Right ventricle myocardium superior (tissue), 1 donor: Measurements from ENCODE around the gene PELI2. TPM values are rescaled to one million over a fixed set of nuclear protein-coding genes. Genes with fewer than 3 reads are reported as not detected.

Experiments used
- ATAC-seq: fragments of 200-7000 bp; cut with Tn5 transposase; one replicate; pipeline ENCODE4 v1.9.1; 2020; ENCODE audit warnings: mild to moderate bottlenecking; ENCODE audit not compliant: poor library complexity
- DNase-seq: peaks from one replicate; pipeline ENCODE4 v3.0.0-alpha.2; 2020
- intact Hi-C: fragments of 100-400 bp; cut with DNase I; formaldehyde crosslinking; loops from one replicate; pipeline ENCODE4 v1.11.2; 2022
- total RNA-seq: library from RNA; stranded (reverse); fragmentation: NEBNext Ultra II Directional; extraction: Animal tissue kit (Norgen Biotek cat#: 25700); gene quantifications from one replicate; pipeline ENCODE4 v1.2.1, GENCODE V29; 2021
- donor health status: DM: no; HTN: yes; CAD: no; lungs with severe emphysema.

PELI2 gene
- total RNA-seq, 1 donor from 2014 or later, result 4.2 TPM

DNA sequence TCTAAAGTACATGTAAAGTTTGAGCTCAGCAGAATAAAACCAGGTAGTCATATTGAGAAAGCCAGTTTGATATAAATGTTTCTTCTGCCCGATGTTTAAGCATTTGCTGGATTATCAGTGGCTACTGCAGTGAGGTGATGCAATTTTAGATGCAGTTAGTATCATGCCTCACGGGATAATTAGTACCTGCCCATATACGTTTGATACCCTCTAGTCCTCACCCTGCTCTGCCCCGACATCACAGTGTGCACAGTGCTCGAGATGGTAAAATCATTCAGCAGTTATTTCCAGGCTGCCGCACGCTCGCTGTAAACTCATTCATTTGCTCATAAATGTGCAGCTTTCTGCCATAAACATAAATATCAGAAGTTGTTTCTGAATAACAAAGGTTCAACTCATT, 152.7 kb downstream of the PELI2 start:
- intact Hi-C loops, result no loop called here
- no peak for ATAC-seq

DNA sequence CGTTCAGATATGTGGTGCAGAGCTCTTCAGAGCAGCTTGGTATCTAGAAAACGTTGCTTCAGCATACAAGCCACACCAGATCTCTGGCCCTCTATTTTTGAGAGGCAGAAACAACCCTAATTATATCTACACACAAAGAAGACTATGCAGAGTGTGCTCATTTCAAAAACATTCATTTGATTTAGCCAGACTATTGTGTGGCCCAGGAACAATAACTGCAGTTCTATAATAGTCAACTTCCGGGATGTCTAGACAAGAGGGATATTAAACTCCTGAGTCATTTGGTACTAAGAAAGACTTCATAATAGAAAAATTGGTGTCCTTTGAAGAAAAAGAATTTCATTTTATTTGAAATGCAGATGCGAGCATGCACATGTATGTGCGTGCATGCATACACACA, 153.8 kb downstream of the PELI2 start:
- DNase-seq (no peak), ATAC-seq (no peak)
- intact Hi-C loops, result no loop called here

More for the DNA sequence above, 152.7 kb downstream of the PELI2 start:
- DNase-seq, result no peak

DNA sequence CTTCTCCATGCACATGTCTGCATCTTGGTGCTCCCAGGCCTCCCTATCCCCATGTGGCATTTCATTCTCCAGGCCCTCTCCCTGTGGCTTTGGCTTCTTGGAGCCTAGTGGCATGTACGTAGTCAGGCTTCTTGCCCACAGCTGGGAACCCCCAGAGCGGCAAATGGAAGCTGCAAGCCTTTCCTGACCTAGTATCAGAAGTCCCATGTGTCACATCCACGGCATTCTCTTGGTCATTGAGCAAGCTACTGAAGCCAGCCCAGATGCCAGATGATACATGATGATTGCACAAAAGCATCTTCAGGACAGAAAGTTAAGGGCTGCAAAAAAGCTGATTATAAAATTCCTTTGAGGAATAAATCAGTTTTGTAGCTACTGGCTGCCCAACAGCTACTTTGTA, 154.9 kb downstream of the PELI2 start:
- intact Hi-C loops, result no loop called here
- ATAC-seq (peak; percentile 66), DNase-seq (no peak)

DNA sequence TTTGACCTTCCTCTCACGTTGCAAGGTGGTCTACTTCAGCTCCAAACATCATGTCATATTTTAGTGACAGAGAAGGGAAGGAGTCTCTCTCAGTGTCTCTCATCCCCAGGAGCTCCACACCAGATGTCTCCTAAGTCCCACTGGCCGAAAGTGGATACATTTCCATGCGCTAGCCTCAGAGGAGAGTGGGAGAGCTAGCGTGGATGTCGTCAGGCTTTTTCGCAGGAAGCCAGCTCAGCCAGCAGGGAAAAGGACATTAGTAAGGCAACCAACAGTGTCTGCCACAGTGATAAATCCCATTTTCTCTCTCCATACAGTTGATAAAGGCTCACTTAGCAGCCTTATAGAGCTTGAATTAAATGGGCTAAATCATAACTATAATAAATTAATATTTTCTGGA, 155.7 kb downstream of the PELI2 start:
- ATAC-seq, result peak; percentile 41
- DNase-seq, result no peak
- intact Hi-C loops, result no loop called here

DNA sequence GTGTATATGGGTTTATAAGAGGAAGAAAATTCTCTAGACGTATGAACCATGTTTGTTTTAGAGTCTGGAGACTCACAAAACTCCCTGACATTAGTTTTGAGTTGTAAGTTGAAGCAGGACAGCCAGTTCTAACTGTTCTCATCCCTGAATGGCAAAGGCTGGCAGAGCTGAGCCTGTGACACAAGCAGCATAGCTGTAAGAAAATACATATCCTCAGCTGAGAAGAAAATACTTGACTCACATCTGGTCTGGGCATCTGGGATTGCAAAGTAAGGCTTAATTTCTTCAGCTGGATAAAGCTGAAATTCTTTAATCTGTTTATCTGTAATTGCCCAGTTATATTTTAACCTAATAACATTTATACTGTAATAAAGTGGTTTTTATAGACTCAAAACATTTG, 156.3 kb downstream of the PELI2 start:
- no peak for ATAC-seq

DNA sequence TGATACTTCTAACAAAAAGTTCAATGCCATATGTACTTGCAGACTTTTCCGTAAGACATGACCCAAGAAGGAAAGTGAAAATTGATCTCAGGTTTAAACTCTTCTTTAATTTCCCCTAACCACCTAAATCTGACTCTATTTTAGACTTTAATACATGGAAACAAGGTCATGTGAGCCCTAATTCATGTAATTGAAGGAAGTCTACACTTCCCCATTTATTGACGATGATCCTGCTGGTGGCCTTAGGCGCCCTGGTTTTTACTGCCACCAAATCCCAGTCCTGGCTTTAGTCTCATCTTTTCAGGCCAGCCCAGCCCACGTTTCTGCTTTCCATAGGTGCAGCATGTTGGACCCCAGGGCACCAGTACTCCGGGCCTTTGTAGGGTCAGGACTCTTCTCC, 157.9 kb downstream of the PELI2 start:
- ATAC-seq (no peak), DNase-seq (no peak)
- intact Hi-C loops, result no loop called here

More for the DNA sequence above, 156.3 kb downstream of the PELI2 start:
- intact Hi-C loops, result no loop called here
- no peak for DNase-seq

DNA sequence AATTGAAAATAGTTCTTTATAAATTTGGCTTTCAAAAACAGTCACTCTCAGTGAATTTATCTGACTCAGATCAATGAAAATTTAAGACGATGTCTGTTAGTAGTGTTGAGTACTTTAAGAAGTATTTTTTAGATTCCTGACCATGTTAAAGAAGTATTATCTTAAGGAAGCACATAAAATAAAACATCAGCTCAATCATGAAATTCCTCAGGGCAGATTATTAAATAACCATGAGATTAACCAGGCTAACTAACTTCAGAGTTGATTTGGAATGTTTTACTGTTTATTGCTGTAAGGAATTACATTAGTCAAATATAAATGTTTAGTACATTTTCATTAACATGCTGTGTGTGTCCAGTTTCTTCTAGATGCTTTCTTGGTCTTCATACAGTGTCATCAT, 160.2 kb downstream of the PELI2 start:
- no peak for DNase-seq
- intact Hi-C loops, result no loop called here

DNA sequence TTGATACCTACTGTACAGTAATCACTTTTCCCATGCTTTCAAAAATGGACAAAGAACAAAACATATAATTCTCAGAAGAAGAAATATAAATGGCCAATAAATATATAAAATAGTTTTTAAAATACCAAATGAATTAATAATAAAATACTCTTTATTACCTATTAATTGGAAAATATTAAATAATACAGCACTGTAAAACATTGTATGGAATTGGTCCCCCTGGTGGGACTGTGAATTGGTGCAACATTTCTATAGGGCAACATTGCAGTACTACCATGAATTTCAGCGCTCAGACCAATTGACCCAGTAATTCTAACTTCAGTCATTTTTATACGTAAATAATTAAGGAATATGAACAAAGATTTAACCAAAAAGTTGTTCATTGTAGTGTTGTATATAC, 162.6 kb downstream of the PELI2 start:
- intact Hi-C loops, result no loop called here
- DNase-seq, result no peak
- ATAC-seq, result no peak

More for the DNA sequence above, 160.2 kb downstream of the PELI2 start:
- ATAC-seq, result no peak

DNA sequence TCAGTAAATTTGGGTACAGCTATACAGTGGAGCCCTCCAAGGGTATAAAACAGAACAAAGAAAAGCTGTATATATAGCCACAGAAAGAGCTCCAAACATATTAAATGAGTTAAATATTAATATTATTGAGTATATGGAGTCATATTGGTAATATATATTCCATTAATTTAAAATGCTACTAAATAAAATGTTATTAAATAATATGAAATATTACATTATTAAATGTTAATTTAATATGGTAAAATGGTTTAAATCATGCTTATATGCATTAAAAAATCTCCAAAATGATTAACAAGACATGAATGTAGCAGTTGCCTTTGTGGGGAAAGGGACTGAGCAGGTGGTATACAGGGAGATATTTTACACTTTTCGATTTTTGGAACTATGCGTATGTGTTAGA, 164.0 kb downstream of the PELI2 start:
- intact Hi-C loops, result no loop called here
- DNase-seq, result no peak
- ATAC-seq, result no peak

DNA sequence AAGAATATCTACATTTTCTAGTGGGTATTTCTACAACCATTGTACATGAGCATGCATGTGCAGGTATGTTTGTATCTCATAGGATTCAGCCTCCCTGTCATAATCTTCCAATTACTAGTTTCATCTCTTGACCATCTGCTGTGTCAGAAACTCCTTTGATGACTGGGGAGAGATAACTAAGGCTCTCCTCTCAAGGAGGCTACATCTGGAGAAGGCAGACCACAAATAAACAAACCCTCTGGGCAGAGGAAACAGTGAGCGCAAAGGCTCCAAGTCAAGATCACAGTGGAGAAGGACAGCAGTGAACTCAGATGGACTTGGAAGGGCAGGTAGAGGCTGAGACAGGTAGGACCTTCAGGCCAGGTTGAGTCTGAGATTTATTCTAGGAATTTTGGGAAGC, 166.4 kb downstream of the PELI2 start:
- ATAC-seq (no peak), DNase-seq (no peak)
- intact Hi-C loops, result no loop called here

DNA sequence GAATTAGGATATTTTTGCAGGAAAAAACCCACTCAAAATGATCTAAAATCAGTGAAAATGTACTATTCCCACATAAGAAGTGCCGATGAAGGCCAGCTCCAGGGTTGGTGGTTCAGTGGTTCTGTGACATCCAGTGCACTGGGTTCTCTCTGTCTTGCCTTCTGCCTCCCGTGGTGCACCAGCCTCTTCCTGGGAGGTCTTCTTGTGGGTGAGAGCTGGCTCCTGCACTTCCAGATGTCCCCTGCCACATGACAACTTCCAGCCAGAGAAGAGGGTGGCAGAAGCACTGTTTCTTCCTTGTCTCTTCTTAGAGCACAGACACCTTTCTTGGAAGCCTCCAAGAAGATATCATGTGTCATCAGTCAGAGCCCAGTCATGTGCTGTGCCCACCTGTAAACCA, 170.9 kb downstream of the PELI2 start:
- DNase-seq, result no peak
- intact Hi-C loops, result no loop called here
- ATAC-seq, result no peak

DNA sequence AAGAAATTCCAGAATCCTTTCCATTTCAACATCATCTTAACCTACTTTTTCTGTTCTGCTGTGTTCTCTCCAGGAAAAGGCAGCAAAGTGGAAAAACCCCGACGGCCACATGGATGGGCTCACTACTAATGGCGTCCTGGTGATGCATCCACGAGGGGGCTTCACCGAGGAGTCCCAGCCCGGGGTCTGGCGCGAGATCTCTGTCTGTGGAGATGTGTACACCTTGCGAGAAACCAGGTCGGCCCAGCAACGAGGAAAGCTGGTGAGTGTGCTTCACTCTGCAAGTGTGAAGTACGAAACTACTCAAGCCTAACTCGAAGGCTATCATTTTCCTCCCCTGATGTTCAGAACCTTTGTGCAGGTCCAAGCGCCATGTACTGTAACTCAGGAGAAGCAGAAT, 172.0 kb downstream of the PELI2 start:
- DNase-seq, result no peak
- no peak for ATAC-seq
- intact Hi-C loops, result no loop called here

DNA sequence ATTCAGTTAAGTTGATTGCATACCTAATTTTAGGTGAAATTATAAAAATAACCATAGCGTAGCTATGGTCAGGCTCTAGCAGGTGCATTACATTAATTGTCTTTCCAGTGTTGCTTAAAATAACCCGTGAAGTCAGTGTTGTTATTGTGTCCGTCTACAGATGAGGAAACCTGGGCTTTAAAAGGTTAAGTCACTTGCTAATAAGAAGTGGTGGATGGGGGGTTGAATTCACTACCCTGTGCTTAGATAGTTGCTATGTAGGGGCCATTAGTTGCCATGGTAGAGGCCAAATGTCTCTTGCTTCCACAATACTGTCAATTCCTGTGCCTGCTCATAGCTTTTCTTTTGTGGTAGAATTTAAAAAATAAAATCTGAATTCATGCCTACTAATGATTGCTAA, 174.8 kb downstream of the PELI2 start:
- ATAC-seq (no peak), DNase-seq (no peak)
- intact Hi-C loops, result no loop called here

DNA sequence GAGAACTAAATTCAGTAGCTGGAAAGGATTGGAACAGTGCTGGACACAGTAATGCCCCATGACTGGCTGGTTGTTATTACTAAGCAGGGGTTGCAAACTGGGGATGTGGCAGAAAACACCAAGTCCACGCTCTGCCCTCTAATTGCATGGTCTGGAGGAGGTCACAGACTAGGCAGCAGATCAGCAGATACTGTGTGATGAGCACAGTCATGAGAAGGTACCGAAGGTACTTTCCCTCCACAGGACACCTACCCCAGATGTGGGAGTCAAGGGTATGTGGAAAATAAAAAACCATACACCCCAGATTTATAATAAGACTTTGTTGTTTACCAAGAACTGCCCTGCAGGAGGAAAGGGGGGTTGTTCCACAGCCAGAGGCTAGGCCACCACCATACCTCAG, 175.3 kb downstream of the PELI2 start:
- DNase-seq, result no peak
- no peak for ATAC-seq
- intact Hi-C loops, result no loop called here

DNA sequence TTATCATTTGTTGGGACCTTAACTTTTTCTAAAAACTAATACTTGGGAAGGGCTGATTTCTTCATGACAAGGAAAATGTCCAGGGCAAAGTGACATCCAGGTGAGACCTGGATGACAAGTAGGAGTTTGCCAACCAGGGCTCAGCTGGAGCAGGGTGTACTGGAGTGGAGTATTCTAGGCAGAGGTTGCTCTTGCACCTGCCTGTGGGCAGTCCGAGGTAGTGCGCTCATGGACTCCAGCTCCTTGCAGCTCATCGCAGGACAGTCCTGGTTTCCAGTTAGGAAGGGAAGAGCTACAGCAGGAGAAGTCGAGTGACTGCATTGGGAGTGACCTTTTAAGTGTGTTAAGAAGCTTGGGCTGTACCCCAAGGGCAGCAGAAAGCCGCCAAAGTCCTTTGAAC, 175.9 kb downstream of the PELI2 start:
- intact Hi-C loops, result no loop called here
- no peak for ATAC-seq
- DNase-seq, result no peak

DNA sequence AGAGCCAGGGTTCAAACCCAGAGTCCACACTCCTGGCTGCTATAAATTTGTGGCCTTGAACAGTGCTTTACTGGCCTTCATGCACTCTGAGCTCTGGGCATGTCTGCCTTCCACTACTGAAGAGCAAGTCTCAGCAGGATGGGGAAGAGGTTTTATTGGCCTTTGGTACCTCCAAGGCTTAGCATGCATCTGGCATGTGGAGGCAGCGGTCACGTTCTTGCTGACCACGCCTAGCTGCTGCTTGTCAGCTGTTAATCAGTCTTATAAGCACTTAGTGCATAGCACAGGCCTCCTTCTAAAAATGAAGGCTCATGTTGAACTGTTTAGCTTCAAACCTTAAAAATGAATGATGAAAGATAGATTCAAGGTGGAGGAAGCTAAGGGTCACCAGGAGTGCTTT, 177.5 kb downstream of the PELI2 start:
- intact Hi-C loops, result no loop called here
- ATAC-seq (no peak), DNase-seq (no peak)

DNA sequence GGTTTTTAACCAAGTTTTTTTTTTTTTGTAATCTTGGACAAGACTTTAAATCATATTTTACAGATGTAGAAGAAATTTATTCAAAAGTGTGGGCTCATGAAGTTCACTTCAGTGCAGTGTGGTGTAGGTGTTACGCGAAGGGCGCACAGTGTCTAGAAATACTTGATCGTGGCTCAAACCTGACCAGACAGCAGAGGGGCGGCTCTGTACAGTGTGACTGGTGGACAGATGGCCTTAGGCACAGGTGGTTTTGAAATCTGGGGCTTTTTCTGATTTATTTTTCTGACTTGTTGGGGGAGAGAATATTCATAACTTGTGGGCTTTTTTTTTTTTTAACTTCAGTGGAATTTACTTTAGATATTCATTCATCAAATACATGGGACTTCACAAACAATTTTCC, 179.2 kb downstream of the PELI2 start:
- ATAC-seq (no peak), DNase-seq (no peak)
- intact Hi-C loops, result no loop called here

DNA sequence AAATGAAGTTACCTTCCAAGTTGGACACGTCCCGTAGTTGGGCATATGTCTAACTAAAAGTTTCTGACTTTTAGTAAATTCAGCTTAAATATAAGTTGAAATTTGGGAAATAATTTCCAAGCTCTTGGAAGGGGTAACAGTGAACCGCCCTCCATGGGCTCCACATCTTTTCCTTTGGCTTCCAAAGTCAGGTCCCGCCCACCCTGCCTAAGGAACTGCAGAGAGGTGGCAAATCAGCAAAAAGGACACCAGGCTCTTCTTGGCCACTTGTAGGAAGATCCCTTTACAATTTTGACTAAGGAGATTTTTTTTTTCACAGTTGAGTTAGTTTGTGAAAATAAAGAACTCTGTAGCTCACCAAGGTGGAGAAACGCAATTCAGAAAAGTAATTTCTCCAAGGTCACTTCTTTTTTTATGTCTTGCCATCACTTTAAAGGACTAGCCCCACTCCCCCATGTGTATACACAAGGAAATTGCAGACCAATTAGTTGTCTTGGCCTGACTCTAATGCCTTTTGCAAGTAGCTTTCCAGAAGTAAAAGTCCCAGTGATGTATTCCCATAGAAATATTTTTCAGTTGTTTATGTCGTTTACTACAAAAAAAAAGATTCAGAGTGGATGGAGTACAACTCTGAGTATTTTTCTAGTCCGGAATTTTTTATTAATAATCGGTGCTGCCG, 181.2 kb downstream of the PELI2 start:
- DNase-seq, result no peak
- ATAC-seq, result no peak
- intact Hi-C loops, result no loop called here

DNA sequence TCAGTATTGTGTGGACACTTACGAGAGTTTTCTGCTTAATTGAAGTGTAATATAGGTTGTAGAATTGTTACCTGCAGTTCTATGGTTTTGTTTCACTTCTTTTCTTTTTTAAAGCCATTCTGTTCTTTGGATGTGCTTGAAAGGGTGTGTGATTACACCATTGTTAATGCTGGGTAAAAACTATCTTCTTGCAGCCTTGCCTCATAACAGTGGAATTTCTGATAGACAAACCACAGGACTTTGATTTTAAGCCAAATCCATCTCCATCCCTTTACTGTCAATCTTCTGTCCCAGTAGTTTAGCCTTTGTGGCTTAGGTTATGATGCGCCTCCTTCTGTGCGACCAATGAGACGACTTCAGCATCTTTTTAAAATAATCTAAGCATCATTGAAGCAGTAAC, 182.3 kb downstream of the PELI2 start:
- ATAC-seq, result no peak
- intact Hi-C loops, result no loop called here
- DNase-seq, result no peak

DNA sequence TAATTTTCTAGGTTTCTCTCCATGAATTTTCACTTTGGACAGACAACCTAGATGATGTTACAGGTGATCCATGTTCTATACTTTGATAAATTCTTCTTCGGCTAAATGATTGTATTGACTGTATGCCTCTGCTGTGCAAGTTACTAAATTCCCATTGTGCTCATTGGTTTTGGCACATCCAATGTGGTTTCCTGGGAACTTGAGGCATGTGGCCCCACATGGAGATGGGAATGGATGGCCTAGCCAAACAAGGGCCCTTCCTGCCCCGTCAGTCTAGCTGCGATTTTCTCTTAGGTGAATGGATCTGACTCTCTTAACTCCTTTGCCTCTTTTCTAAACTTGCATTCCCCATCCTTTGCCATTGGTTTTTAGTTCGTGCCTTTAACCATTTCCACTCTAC, 186.2 kb downstream of the PELI2 start:
- no peak for ATAC-seq
- DNase-seq, result no peak
- intact Hi-C loops, result no loop called here

DNA sequence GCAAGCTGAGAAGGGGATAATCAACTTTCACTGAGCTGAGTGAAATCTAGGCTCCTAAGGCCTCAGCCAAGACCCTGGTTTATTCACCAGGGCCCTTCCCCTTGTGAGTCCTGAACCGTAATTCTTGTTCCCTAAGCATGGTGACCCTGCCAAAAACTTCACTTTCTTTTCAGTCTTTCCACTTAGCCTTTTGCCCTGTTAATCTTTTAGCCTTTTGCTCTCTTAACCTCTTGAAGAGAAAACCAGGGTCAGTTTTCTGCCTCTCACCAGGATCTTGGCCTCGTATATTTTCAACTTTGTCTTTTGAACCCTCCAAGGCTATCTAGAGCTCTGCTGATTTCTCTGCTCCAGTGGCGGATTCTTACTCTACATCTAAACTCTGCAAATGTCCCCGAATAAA, 191.0 kb downstream of the PELI2 start:
- DNase-seq, result no peak
- no peak for ATAC-seq
- intact Hi-C loops, result no loop called here
